ENCODE measurements around the gene EHMT1.

- TF ChIP-seq CTCF (IDR thresholded peaks at IDR 0.05; ENCODE audit: low read length) (no peak), EZH2 (IDR thresholded peaks at IDR 0.05; ENCODE audit: borderline replicate concordance, low read length) (no peak)
Measured at GRCh38 chr9:137656416-137656815, 37.6 kb downstream of the EHMT1 start.

Measured in OCI-LY1 (cell line).